Measurements from ENCODE around the gene BCL11A.
"Not testable (repeated sequence)": the region's sequence is repeated elsewhere in the genome, so short reads cannot be mapped to it uniquely, and the experiment has no call there.

BCL11A gene

GRCh38 chr2:60417210-60417609, 136.2 kb downstream of the BCL11A start:
- not testable (repeated sequence) for DNase-seq

DNA sequence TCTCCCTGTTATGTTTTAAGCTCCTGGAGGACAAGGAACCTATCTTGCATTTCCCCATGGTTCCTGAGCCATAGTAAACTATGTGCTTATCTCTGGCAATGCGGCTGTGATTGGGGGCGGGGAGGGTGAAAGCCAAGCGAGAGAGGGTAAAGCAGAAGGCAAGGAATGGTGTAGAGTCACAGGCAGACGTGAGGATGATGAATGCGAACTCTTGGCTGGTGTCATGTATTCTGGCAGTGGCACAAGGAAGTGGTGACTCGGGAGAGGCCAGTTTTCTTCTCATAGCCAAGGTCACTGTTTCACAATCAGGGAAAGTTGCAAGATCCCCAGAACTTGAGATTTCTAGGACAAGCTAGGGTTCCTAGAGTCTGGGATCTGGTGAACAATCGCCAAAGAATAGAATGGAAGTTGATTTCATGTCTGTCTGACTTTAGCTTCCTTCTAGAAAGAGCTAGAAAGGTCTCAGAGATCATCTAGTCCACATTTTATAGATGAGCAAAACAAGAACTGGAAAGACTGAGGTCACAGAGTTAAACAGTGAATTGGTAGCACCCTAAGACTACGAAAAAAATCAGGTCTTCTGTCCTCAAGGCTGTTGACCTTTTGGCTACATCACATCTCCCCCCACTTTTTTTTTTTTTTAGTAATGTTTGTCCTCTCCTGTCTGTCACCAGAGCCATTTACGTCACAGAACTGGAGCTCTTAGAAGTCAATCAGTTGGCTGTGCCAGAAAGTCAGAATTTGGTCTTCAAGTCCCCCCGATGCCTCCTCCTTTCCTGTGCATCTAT, 137.0 kb downstream of the BCL11A start:
- no peak for DNase-seq

- no peak for DNase-seq
Measured at GRCh38 chr2:60415814-60416213, 137.6 kb downstream of the BCL11A start.

- no peak for DNase-seq
Measured at GRCh38 chr2:60414495-60415138, 138.8 kb downstream of the BCL11A start.

- no peak for DNase-seq
Measured at GRCh38 chr2:60413814-60414168, 139.7 kb downstream of the BCL11A start.

- no peak for DNase-seq
Measured at GRCh38 chr2:60413069-60413813, 140.2 kb downstream of the BCL11A start.

DNA sequence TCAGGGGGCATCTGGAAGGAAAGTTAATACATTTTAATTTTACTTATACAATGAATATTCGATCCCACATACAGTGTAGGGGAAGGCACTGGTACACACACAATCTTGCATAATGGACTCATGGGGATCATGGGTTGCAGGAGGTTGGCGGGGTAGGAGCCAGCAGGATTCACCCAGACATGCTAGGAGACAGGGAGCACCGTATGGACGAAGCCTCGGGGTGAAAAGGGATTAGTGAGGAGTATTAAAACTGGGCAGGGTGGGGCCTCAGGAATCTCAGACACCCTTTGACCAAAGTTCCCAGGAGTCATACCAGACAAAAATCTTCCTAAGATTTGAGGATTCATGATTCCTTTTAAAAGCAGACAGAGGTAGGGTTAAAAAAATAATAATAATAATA, 140.8 kb downstream of the BCL11A start:
- DNase-seq: no peak

DNA sequence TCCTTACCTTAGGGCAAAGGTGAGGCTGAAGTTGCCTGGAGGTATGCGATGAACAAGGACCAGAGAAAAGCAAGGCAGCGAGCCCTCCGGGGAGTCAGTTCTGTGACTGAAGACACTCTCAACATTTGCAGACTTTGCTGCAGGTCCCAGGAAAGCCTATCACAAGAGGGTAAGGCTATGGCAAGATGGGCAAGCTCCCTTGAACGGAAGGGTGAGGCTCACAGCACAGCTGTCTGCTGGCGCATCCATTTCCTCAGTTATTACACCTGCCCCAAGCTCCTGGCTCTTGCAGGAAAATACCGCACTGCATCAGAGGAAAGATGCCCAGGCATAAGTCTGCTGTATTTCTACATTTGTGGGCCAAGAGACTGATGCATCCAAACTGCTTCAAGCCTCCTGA, 141.4 kb downstream of the BCL11A start:
- no peak for DNase-seq

DNA sequence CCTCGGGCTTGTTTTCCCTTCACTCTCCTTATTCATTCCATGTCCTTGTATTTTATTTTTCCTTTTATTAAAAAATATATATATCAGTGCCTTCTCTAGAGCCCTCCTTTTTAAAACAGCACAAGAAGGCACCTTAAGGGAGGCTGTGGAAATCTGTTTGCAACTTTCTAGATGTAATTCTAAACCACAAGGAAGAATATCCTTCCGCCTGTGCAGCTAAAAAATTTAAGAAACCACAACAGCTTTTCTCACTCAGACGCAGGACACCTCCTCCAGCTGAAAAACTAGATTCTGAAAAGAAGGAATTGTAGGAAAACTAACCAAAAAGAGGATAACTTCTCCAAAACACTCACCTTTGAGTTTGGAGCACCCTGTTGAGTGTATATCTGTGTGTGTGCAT, 142.2 kb downstream of the BCL11A start:
- no peak for DNase-seq

DNA sequence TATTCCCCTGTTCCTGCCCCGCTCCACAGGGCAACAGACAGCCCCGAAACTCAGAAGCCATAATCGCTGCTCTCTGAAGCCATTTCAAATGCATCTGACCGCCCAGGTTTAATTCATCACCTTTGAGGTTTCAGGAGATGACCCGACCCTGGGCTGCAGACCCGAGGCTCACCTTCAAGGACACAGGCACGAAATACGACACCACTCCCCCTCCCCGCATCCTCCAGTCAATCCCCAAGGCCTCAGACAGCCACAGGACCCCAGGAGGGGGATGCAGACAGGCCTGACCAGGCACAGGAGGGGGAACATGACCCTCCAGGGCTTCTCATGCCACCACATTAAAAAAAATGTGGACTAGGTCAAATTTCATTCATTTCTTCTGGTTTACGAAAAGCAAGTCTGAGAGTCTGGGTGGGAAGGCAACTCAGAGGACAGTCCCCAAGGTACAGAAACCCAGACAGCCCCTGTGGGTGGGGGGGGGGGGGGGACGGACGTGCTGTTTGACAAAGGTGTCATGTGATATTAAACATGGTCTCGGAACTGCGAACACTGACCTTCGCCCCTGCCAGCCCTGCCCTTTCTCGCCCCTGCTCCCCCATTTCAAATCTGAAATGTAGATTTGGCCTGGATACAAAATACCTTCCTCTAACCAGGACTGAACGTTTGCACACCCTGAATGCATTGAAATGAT, 142.9 kb downstream of the BCL11A start:
- no peak for DNase-seq

GRCh38 chr2:60409531-60409871, 144.0 kb downstream of the BCL11A start:
- DNase-seq: no peak

DNA sequence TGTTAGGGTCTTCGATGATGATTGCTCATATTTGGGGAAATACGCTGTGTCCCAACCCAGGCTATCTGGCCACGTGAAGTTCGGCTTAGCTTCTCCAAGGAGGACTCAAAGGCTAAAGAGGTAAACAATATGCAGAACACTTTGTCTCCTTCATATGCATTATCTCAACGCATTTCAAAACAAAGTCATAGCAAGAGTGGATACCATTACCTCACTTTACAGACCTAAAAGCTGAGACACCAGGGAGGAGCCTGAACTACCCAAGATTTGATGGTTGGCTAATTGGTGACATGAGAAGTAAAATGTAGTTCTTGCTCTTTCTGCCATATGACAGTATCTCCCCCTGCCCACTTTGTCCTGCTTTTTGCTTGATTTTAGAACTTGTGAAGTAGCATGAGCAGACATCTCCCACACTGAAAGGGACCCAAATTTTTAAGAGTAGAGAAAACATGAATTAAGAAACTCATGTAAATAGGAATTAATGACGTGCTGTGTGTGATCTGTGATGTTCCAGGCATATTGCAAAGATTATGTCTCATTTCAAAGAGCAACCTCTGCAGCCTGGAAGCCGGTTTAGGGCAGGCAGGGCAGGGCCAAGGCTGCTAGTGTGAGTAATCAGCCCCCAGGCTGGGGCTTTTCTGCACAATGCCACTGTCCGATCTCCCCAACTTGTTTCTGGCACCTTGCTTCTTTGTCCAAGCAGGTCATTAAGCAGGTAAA, 144.5 kb downstream of the BCL11A start:
- no peak for DNase-seq

DNA sequence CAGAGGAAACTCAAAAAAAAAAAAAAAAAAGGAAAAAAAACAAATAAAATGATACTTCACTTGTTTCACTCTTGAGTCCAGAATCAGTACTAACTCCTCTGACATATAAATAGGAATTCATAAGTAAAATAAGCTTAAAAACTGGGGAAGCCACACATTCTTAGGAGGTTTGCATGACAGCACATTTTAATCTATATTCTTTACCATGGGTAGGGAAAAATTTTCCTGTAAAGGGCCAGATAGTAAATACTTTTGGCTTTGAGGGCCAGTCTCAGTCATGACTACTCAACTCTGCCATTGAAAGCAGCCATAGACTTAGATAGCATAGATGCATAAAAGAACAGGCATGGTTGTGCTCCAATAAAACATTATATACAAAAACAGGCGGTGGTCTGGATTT, 145.2 kb downstream of the BCL11A start:
- no peak for DNase-seq

GRCh38 chr2:60407398-60407797, 146.1 kb downstream of the BCL11A start:
- no peak for DNase-seq

DNA sequence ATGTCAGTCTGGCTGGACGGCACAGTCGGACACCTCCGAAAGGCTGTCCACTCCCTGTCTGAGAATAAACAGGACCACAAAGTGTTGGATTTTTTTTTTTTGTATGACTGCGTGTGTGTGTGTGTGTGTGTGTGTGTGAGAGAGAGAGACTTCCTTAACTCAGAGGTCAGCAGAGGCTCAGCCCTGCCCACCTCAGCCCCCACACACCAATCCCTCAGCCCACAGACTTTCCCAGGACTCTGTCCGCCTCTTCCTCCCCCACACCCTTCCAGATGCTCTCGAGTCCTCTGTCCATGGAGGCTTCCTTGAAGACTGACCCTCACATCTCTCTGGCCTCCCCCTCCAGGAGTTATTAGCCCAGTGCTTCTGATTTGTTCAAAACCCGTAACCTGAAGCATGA, 147.3 kb downstream of the BCL11A start:
- no peak for DNase-seq

DNA sequence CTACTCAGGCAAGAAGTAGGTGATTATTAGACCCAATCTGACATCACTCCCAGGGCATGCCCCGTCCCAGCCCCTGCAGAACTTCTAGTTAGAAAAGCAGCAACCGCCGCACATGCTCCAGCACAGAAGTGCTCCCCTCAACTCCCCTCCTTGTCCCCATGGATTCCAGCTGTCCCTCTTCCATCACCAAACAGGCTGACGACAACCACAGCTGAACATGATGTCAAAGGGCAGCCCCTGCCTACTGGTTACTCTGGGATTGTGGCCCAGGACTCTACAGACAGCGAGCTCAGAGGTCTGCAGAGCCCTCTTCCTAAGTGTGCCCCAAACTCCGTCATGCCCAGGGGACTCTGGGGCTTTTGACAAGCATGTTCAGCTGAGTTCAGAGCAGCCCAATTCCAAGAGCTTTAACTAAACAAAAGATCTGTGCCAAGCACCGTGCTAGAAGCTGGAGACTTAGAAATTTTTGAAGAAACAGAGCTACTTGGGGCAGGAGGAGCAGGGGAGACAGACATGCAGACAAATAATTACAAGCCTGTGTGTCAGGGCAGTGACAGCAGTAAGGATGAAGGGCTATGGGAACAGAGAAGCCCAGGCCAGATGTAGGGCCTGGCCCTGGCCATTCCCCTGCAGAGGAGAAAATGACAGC, 148.1 kb downstream of the BCL11A start:
- DNase-seq: no peak
